Heart right ventricle (tissue), 16 donors: ENCODE measurements around the gene KRT83. TPM values are rescaled to one million over a fixed set of nuclear protein-coding genes. Genes with fewer than 3 reads are reported as not detected.

Experiments
- ATAC-seq, 8 donors: fragments of 200-7000 bp; cut with Tn5 transposase; one replicate each; pipeline ENCODE4 v1.9.1; 2020; ENCODE audit warnings: mild to moderate bottlenecking in 8 of 8, moderate library complexity in 8 of 8, moderate number of reproducible peaks in 1 of 8
- DNase-seq, 2 donors: peaks; one replicate each; pipeline ENCODE4 v3.0.0-alpha.2; 2020
- H3K27ac ChIP-seq, 10 donors: fragments of 200-600 bp; sonication (generic) in 2 of 10; one replicate each; pipeline versions ENCODE4 v1.5.0 to v1.8.0; 2020 to 2022; ENCODE audit warnings: mild to moderate bottlenecking in 3 of 10
- H3K27me3 ChIP-seq, 7 donors: fragments of 200-600 bp; one replicate each; pipeline ENCODE4 v1.8.0; 2021 to 2022; ENCODE audit warnings: mild to moderate bottlenecking in 2 of 7
- H3K36me3 ChIP-seq, 9 donors: fragments of 200-600 bp; sonication (generic) in 1 of 9; one replicate each; pipeline versions ENCODE4 v1.5.0 to v1.8.0; 2020 to 2022; ENCODE audit warnings: mild to moderate bottlenecking in 2 of 9
- H3K4me1 ChIP-seq, 9 donors: fragments of 200-600 bp; sonication (generic) in 1 of 9; one replicate each; pipeline versions ENCODE4 v1.5.0 to v1.8.0; 2020 to 2022; ENCODE audit warnings: mild to moderate bottlenecking in 4 of 9
- H3K4me3 ChIP-seq, 10 donors: fragments of 200-600 bp; sonication (generic) in 2 of 10; one replicate each; pipeline versions ENCODE4 v1.5.0 to v1.8.0; 2020 to 2022; ENCODE audit warnings: mild to moderate bottlenecking in 7 of 10, moderate library complexity in 2 of 10
- H3K9me3 ChIP-seq, 11 donors: fragments of 200-600 bp in 10 of 11; sonication (generic) in 2 of 11; one replicate each; pipeline versions ENCODE4 v1.5.0 to v1.8.0; 2013 to 2022; ENCODE audit warnings: mild to moderate bottlenecking in 2 of 11, control low read depth in 1 of 11, moderate library complexity in 1 of 11
- WGBS, 2 donors: extraction: QIAGEN DNeasy Blood & Tissue Kit; methylation state at CpG; one replicate each; pipeline ENCODE4 v1.1.7; 2013; ENCODE audit warnings: inconsistent platforms in 1 of 2; 5-methylcytosine and 5-hydroxymethylcytosine counted together
- intact Hi-C, 10 donors: fragments of 100-400 bp; cut with DNase I; formaldehyde crosslinking; loops; one replicate each; pipeline versions ENCODE4 v1.11.1 to v1.14.2; 2022
- polyA plus RNA-seq, 2 donors: library from polyadenylated mRNA; stranded (reverse); fragments of 200-250 nt; gene quantifications; one replicate each; pipeline ENCODE4 v1.2.3, GENCODE V29; 2013
- total RNA-seq, 10 donors: library from RNA; stranded (reverse); fragmentation: NEBNext Ultra II Directional in 3 of 10; extraction: Animal tissue kit (Norgen Biotek cat#: 25700) in 3 of 10; gene quantifications; one replicate each; pipeline versions ENCODE4 v1.2.1 to v1.2.4, GENCODE V29; 2021 to 2023
- TF ChIP-seq, protein P1 (sequence below), 9 donors: fragments of 200-600 bp; sonication (generic) in 2 of 9; IDR thresholded peaks; one replicate each; pipeline versions ENCODE4 v1.5.0 to v1.8.0; 2021 to 2022; ENCODE audit warnings: antibody characterized with exemption in 9 of 9, mild to moderate bottlenecking in 5 of 9, moderate library complexity in 1 of 9
- donor health status: Arrhythmogenic right ventricular cardiomyopathy.
- donor health status: ischemic (EF 13 %, LVEDD 7.1; RV severe dilation, severe dysfunction).
- donor health status: healthy with polysubstance abuse.
- donor health status: DM: no; HTN: yes; CAD: no.
- donor health status: DM: no; HTN: no; CAD: no.
- donor health status: ischemic (EF 25% LVEDD 6.9; RV normal size, moderate dysfunction).
- donor health status: ischemic (EF 25% LVEDD 5.7; RV mildly dilated, moderate dysfunction).
- donor health status: healthy.
- donor health status: DM: yes; HTN: yes; CAD: no.
- donor health status: Ischemic cardiomyopathy.
- donor health status: ischemic (EF 35%, LVEDD 5.7; RV mildly dilated, moderate dysfunction).
- donor health status: nonischemic (EF 11% LVEDD 7.7; RV severe dilation, severe dysfunction).
- donor health status: DM: yes; HTN: yes; CAD: no.
- donor health status: PGD.
- donor health status: ischemic (EF 29% LVEDD 5.4; RV normal size, mild dysfunction).
- donor health status: nonischemic (EF 23%, LVEDD 6.1; RV moderate dilation, normal function).

Gene KRT83
- total and polyA plus RNA-seq, 12 donors: not detected

GRCh38 chr12:52298677-52299190 lies 22.5 kb downstream of the KRT83 start:
- ATAC-seq: no peak
- Histone ChIP-seq H3K36me3 (no peaks in the 10 kb centered on the region), H3K4me1 (no peaks in the 10 kb centered on the region), H3K4me3 (no peak overlapping the region), H3K27ac (no peak overlapping the region), H3K9me3 (no peaks in the 10 kb centered on the region), H3K27me3 (peaks cover 0 to 50% (median 42%) of the 10 kb centered on the region in 7 donors)
- DNase-seq: no peak
- TF ChIP-seq, protein P1, sequence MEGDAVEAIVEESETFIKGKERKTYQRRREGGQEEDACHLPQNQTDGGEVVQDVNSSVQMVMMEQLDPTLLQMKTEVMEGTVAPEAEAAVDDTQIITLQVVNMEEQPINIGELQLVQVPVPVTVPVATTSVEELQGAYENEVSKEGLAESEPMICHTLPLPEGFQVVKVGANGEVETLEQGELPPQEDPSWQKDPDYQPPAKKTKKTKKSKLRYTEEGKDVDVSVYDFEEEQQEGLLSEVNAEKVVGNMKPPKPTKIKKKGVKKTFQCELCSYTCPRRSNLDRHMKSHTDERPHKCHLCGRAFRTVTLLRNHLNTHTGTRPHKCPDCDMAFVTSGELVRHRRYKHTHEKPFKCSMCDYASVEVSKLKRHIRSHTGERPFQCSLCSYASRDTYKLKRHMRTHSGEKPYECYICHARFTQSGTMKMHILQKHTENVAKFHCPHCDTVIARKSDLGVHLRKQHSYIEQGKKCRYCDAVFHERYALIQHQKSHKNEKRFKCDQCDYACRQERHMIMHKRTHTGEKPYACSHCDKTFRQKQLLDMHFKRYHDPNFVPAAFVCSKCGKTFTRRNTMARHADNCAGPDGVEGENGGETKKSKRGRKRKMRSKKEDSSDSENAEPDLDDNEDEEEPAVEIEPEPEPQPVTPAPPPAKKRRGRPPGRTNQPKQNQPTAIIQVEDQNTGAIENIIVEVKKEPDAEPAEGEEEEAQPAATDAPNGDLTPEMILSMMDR (IDR thresholded peaks at IDR 0.05): no peak
- 70 to 75% methylated on average over 4 of the region's 4 CpGs for WGBS, 2 donors
- intact Hi-C loops: no loop called here

DNA sequence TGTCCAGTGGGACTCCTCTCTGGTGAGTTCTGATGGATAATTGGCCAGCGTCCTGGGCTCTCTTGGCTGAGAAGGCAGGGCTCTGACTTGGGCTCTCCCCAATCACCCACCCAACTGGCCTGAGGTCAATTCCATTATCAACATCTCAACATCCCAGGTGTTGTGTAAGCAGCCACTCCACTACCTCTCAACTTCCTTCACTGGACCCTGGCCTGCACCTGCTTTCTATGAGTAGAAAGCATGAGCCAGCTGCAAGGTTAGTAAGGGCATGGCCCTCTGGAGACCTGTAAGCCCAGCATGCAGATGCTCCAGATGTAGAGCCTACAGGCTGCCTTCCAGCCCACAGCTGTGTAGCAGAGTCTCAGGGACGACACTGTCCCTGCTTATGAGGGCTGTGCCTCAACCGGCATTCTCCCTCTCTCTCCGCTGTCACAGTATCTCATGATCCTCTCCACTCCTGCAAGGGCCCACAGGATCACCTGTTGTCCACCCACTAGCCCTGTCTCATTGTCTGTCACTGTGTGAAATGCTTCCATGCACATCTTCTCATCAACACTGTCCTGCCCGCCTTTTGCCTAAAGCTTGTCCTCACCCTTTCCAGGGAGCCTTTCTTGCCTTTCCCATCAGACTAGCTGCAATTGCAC lies 24.5 kb downstream of the KRT83 start:
- H3K9me3 ChIP-seq: no peaks in the 10 kb centered on the region
- H3K36me3 ChIP-seq: no peaks in the 10 kb centered on the region
- H3K4me1 ChIP-seq: no peaks in the 10 kb centered on the region
- peaks cover 0 to 69% (median 60%) of the 10 kb centered on the region in 7 donors for H3K27me3 ChIP-seq
- no peak overlapping the region for H3K27ac ChIP-seq
- ATAC-seq: no peak
- H3K4me3 ChIP-seq: no peak overlapping the region
- intact Hi-C loops: no loop called here
- 87 to 89% methylated on average over 5 of the region's 5 CpGs for WGBS, 2 donors
- DNase-seq: no peak
- TF ChIP-seq, protein P1 (IDR thresholded peaks at IDR 0.05): no peak

GRCh38 chr12:52295663-52296062 lies 25.5 kb downstream of the KRT83 start:
- intact Hi-C loops: no loop called here
- TF ChIP-seq, protein P1 (IDR thresholded peaks at IDR 0.05): no peak
- Histone ChIP-seq H3K27ac (no peak overlapping the region), H3K4me3 (no peak overlapping the region), H3K36me3 (no peaks in the 10 kb centered on the region), H3K4me1 (no peaks in the 10 kb centered on the region), H3K9me3 (no peaks in the 10 kb centered on the region), H3K27me3 (peaks cover 0 to 66% (median 56%) of the 10 kb centered on the region in 7 donors)
- WGBS, 2 donors: 67 to 77% methylated on average over 1 of the region's 1 CpG
- ATAC-seq: no peak
- DNase-seq: no peak

DNA sequence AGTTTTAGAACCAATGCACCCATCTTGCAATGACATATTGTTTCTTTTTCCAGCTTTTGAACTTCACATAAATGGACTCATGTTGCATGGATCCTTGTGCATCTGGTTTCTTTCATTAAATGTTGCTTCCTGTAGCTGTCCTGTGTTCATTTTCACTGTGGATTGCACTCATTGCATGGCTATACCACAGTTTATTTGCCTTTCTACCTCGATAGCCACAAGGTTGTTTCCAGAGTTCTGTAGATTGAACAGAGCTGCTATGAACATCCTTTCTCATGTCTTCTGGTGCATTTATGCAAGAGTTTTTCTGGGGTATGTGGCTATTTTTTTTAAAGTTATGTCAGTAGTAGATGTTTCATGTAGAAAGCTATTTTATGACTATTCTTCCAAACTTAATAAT lies 26.4 kb downstream of the KRT83 start:
- DNase-seq (no peak), ATAC-seq (no peak)
- Histone ChIP-seq H3K4me1 (no peaks in the 10 kb centered on the region), H3K36me3 (no peaks in the 10 kb centered on the region), H3K27me3 (peaks cover 0 to 62% (median 47%) of the 10 kb centered on the region in 7 donors), H3K27ac (no peak overlapping the region), H3K4me3 (no peak overlapping the region), H3K9me3 (no peaks in the 10 kb centered on the region)
- intact Hi-C loops: no loop called here
- TF ChIP-seq, protein P1 (IDR thresholded peaks at IDR 0.05): no peak
- WGBS, 2 donors: 44 to 48% methylated on average over 1 of the region's 1 CpG
